COR-L47 (cell line): ENCODE measurements around the gene DCHS1.

Experiments used
- DNase-seq: peaks from one replicate; lab custom pipeline; 2025; lab: John Stamatoyannopoulos, UW

The DCHS1 gene

DNA sequence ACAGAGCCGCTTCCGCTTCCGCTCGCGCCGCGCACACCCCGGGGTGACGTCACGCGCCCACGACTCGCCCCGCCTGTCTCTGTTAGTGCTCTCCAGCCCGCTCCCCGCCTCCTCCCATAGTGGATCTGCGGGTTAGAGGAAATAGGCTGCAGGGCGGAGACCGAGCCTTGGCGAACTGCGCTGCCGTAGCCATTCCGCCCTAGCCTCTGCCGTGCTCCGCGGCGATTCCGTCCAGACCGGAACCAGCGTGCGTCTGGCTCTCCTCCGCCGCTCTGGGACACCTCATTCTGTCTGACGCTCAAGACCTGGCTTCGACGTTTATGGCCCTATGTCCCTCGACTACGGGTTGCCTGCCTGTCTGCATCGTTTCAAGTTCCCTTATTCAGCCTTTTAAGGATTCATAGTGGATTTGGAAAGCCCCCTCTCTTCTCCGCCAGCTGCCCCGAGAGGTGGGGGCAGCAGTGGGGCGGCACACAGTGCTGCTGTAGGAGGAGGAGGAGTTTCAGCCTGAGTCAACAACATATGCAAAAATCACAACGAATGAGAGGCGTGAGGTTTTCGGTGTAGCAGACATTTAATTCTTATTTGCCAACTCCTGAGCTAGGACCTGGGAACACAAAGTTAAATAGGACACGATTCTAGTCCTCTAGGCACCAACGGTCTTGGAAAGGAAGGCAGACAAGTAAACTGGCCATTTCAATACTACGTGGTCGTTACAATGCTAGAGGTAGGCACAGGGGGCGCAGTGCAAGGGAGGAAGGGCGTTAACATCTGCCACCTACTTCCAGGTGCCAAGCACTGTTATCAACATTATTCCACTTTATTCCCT lies 43.2 kb downstream of the DCHS1 start, which contains the start of gene TAF10:
TSS of gene TAF10 (minus strand) at position 4 of the 829 bp plus-strand sequence. CDS start 27 bp downstream, outside the sequence.
- peak; percentile 87 for DNase-seq

GRCh38 chr11:6611963-6612212 lies 43.7 kb downstream of the DCHS1 start:
- no peak for DNase-seq

DNA sequence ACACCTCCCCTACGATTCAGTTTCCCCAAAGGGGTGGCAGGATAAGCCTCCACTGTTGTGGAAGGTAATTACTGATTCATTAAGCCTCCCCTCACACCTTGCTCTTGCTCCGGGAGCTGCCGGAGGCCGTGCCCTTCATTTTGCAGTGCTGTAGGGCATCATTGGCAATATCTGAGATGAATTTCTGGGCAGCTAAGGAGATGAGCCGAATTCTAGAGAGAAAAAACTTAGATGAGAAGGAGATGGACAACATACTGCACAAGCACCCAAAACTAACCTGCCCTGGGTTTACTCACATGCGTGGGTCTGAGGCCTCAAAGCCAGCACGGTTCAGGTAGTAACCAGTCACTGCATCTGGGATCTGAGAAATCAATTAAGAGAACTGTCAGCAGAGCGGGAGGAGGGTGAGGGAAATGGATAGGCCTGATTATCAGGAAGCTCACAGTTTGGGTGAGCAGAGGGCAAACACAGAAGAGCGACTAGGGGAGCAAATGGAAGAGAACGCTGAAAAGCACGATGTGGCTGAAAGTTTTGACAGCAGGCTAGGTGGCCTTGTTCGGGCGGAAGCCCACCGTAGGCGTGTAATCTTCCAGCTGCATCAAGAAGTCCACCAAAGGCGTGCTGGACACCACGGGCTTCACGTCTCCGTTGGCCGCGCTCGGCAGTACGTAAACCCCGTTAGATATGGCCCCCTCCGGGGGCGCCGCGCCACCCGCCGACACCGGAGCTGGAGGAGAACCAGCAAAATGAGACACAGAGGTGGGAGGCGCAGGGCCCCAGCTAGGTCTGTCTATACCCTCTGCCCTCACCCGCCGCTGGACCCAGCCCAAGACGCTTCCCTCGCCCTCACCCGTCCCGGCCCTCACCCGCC lies 44.3 kb downstream of the DCHS1 start:
- no peak for DNase-seq

- DNase-seq = no peak
Measured at GRCh38 chr11:6610591-6610990, 45.0 kb downstream of the DCHS1 start.

DNA sequence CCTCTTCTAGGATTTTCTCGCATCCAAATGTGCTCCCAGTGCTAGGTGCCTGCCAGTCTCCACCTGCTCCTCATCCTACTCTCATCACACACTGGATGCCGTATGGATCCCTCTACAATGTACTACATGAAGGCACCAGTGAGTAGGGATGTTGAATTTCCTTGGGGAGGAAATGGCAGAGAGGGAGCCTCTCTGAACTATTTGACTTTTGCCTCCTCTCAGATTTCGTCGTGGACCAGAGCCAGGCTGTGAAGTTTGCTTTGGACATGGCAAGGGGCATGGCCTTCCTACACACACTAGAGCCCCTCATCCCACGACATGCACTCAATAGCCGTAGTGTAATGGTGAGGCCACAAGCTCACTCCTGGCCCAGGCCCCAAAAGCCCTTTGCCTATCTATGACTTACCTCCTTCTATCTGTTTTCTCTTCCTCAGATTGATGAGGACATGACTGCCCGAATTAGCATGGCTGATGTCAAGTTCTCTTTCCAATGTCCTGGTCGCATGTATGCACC lies 46.0 kb downstream of the DCHS1 start:
- DNase-seq = no peak

- DNase-seq = no peak
Measured at GRCh38 chr11:6608726-6609501, 46.7 kb downstream of the DCHS1 start.

GRCh38 chr11:6608011-6608410 lies 47.6 kb downstream of the DCHS1 start:
- no peak for DNase-seq

GRCh38 chr11:6607190-6607795 lies 48.3 kb downstream of the DCHS1 start:
- no peak for DNase-seq

DNA sequence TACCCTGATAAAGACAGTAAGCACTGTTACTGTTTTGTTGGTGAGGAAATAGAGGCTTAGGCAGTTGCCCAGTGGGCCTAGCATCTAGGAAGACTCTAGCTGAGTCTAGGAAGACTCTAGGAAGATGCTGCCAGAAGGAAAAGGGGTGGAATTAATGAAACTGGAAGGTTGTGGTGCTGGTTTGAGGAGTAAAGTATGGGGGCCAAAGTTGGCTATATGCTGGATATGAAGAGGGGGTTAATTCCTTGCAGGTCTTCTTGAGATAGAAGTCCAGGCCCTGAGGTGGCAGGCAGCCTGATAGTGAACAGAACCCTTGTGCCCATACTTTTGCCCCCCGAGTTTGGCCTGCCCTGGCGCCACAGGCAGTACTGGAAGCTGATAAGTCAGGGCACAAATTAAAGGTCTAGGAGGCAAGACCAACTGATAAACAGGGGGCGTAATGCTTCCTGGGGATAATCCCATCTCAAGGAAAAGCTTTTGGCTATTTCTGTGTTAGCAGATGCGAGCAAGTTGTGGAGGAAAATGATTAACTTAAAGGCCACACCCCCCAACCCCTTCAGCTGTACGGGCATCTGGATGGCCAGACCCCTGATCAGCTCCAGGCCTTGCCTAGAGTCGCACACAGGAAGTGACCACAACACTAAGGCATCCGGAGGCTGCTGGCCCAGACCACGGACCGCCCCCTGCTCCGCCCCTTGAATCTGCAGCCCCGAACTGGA lies 49.0 kb downstream of the DCHS1 start:
- DNase-seq = peak; percentile 25

GRCh38 chr11:6604790-6605189 lies 50.8 kb downstream of the DCHS1 start:
- DNase-seq = no peak

- DNase-seq = peak; percentile 25
Measured at GRCh38 chr11:6604081-6604626, 51.5 kb downstream of the DCHS1 start.

DNA sequence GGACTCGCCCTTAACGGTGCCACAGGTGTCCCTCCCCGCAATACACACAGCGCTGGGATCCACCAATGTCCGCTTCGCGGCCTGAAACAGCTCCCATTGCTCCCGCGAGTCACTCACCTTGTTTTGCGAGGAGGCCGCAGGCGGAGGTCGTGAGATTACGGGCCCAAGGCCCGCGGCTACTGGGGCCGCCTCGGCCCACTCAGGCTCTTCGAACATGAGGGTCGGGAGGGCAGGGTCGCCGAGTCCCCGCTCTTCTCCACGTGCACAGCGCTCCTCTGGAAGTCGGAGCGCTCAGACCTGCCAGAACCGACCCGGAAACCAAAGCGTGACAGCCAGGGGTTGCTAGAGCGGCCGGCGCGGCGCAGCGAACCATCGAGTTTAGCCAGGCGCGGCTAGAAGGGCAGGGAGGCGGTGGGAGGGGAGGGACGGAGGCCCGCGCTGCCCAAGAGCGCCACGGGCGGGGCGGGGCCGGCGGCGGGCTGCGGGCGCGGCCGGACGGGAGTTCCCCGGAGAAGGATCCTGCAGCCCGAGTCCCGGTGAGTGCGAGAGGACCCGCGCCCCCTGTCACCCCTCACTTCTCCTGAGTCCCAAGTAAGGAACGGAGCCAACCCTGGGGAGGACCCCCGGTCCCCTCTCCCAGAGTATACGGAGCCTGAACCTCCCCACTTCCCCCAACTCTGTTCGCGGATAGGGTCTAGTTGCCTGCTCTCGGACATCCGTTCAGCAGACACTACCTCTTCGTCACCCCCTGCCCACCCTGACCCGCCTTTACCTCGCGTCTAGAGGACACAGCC lies 52.1 kb downstream of the DCHS1 start, which contains the start of the genes ILK and RRP8:
TSS of gene ILK (plus strand) at position 488 of the 794 bp plus-strand sequence. CDS start 498 bp downstream, outside the sequence.
TSS of gene RRP8 (minus strand) at position 330 of the 794 bp plus-strand sequence. CDS start at position 216, 114 bp downstream.
- DNase-seq = peak; percentile 75

DNA sequence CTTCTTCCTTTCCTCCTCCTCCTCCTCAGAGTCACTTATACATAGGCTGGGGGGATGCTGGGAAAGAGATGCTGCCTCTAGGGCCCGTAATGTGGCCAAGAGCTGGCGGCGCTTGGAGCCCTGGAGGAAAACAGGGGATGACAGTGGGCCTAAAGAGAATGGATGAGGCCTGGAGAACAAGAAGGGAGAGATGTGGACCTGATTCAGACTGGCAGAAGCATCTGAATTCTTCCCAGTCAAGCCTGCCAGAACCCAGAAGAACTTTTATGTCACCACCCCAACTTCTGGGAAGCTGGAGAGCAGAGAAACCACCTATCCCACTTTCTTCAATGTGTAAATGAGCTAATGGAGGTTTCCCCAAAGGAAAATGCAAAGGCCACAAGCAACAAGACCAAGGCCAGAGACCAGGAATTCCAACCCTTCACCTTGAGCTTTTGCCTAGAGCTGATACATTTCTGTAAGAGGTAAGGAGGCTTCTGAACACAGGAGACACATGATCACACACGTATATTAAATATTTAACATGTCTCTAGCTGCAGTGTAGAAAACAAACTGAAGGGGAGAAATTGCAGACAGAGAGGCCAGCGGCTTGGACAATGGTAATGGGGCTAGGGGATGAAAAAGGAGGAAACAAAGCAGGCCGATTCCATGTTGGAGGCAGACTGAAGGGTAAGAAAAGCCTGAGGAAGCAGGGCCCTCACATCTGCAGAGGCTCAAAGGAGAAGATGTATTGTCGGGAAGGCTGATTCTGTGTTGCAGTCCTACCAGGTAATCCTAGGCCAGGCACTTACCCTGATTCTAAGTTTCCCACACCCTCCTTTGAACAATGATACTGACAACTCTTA lies 53.3 kb downstream of the DCHS1 start:
- DNase-seq = no peak

DNA sequence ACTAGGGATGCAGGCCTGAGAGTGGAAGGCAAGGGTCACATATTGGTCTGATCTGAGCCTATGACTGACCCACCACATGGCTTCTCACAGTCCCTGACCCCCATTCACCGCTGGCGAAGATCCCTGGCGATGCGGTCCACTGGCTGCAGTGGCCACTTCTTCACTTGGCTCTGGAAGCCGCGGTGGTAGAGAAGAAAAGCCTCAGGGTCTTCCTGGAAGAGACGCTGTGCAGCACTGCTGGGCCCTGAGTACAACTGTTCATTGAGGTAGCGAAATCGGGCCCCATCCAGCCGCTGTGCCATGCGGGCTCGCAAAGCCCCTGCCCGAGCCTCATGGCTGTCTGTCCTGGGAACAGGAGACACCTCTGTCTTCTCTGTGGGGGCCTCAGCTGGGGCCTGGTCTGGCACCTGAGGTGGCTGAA lies 54.6 kb downstream of the DCHS1 start:
- no peak for DNase-seq

- no peak for DNase-seq
Measured at GRCh38 chr11:6599881-6600390, 55.7 kb downstream of the DCHS1 start.

- no peak for DNase-seq
Measured at GRCh38 chr11:6599449-6599848, 56.2 kb downstream of the DCHS1 start.

DNA sequence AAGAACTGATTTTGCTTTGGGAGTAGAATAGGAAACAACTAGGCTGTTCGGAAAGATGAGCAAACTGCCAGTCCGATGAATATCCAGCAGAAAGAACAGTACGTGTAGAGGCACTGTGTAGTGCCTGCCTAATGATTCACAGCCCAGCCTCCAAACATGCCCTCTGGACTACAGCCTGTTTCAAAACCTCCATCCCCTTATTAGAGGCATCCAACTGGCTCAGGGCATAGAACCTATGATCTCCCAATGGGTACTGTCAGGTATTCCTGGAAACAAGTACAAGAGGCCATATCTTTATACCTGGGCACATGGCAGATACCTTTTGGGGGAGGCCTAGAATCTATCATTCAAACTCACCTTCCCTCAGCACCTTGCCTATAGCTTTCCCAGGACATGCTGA lies 57.1 kb downstream of the DCHS1 start:
- DNase-seq = no peak

DNA sequence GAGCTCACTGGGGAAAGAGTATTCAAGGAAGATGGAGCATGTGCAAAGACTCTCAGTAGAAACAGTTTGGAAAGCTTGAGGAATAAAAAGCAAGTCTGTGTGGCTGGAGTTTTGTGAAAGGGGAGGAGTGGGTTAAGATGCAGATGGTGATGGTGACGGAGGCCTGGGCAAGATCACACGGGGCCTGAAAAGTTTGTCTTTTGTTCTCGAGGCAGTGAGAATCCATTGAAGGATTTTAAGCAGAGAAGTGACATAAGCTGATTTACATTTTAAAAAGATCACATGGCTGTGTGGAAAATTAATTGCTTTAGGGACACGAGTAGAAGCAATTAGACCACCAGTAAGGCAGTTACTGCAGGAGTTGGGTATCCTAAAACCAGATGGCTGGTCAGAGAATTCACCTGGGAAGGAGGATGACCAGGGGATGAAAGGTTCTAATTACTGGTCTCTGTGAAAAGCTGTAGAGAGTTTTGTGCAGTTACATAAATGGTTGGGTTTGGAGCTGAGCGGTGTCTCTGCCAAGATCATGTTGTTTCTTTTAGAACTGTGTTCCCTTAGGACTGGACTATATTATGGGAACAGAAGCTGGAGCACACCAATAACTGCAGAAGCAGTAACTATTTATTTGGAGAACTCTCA lies 59.3 kb downstream of the DCHS1 start:
- DNase-seq = no peak
